B cell (primary cell): ENCODE measurements around the gene RNF227. TPM values are rescaled to one million over a fixed set of nuclear protein-coding genes. Genes with fewer than 3 reads are reported as not detected.

Source experiments
- ATAC-seq: fragments of 200-7000 bp; cut with Tn5 transposase; one replicate; pipeline ENCODE4 v1.10.0; 2021; ENCODE audit warnings: low read depth, mild to moderate bottlenecking, moderate number of reproducible peaks, moderate library complexity
- CTCF ChIA-PET: fragments of 350-600 bp; sonication (Branson Sonifier 250); formaldehyde crosslinking; loops from one replicate; lab custom pipeline; 2021; ENCODE audit warnings: antibody characterized with exemption, inconsistent platforms; lab: Charles Lee
- POLR2A ChIA-PET: fragments of 350-600 bp; sonication (Branson Sonifier 250); formaldehyde crosslinking; loops from one replicate; lab custom pipeline; 2021; ENCODE audit warnings: antibody characterized with exemption; lab: Charles Lee
- DNase-seq: peaks from one replicate; pipeline ENCODE4 v3.0.0; 2013
- H2AFZ ChIP-seq: 2 replicates; pipeline ENCODE4 v1.6.1; 2012; ENCODE audit warnings: mild to moderate bottlenecking, low read depth, low read length; ENCODE audit not compliant: insufficient read depth, poor library complexity, severe bottlenecking
- H3K27ac ChIP-seq, 2 donors: 1 replicate in 1 of 2; 2 replicates in 1 of 2; pipeline ENCODE4 v1.5.1; 2012 to 2013; ENCODE audit warnings: low read length in 2 of 2, mild to moderate bottlenecking in 2 of 2, moderate library complexity in 1 of 2
- H3K27me3 ChIP-seq, 4 experiments: fragments of 200-600 bp in 1 of 4; sonication (generic) in 1 of 4; replicated peaks in 1 of 4; 1 replicate in 2 of 4; 2 replicates in 2 of 4; pipeline versions ENCODE4 v1.6.1 to v1.7.0; 2013 to 2016; ENCODE audit warnings: low read length in 3 of 4, mild to moderate bottlenecking in 2 of 4, mixed read lengths in 1 of 4, moderate library complexity in 1 of 4; ENCODE audit not compliant: insufficient read depth in 4 of 4, control insufficient read depth in 3 of 4; ENCODE audit errors: control extremely low read depth in 1 of 4
- H3K36me3 ChIP-seq, 2 experiments: replicated peaks in 1 of 2; 1 replicate in 1 of 2; 2 replicates in 1 of 2; pipeline versions ENCODE4 v1.6.1 to v1.7.1; 2013; ENCODE audit warnings: low read length in 1 of 2; ENCODE audit not compliant: insufficient read depth in 2 of 2, control insufficient read depth in 1 of 2; ENCODE audit errors: control extremely low read depth in 1 of 2, extremely low read depth in 1 of 2
- H3K4me1 ChIP-seq, 2 donors: fragments of 200-600 bp in 1 of 2; sonication (generic) in 1 of 2; 1 replicate in 1 of 2; 2 replicates in 1 of 2; pipeline versions ENCODE4 v1.5.1 to v1.6.1; 2013 to 2017; ENCODE audit warnings: low read length in 2 of 2; ENCODE audit not compliant: control insufficient read depth in 2 of 2, insufficient read depth in 2 of 2
- H3K4me2 ChIP-seq: replicated peaks from 2 replicates; pipeline ENCODE3; 2012; ENCODE audit warnings: mild to moderate bottlenecking, low read depth, low read length; ENCODE audit not compliant: poor library complexity, severe bottlenecking
- H3K4me3 ChIP-seq, 5 experiments: fragments of 200-600 bp in 1 of 5; sonication (generic) in 1 of 5; 1 replicate in 3 of 5; 2 replicates in 2 of 5; pipeline versions ENCODE4 v1.5.1 to v1.7.0; 2011 to 2016; ENCODE audit warnings: low read length in 4 of 5, mild to moderate bottlenecking in 4 of 5, low read depth in 2 of 5, control low read depth in 1 of 5, moderate library complexity in 1 of 5; ENCODE audit not compliant: insufficient read depth in 1 of 5; ENCODE audit errors: control extremely low read depth in 1 of 5, extremely low read depth in 1 of 5
- H3K79me2 ChIP-seq: fragments of 200-600 bp; sonication (generic); one replicate; pipeline ENCODE4 v1.6.0; 2016; ENCODE audit warnings: low read length; ENCODE audit not compliant: control insufficient read depth, insufficient read depth
- H3K9ac ChIP-seq: fragments of 200-600 bp; sonication (generic); 2 replicates; pipeline ENCODE4 v1.6.1; 2017; ENCODE audit warnings: mild to moderate bottlenecking, low read length, moderate library complexity
- H3K9me3 ChIP-seq, 3 donors: one replicate each; pipeline versions ENCODE4 v1.6.1 to v1.7.1; 2013; ENCODE audit warnings: low read length in 2 of 3; ENCODE audit not compliant: control insufficient read depth in 2 of 3, insufficient read depth in 1 of 3; ENCODE audit errors: control extremely low read depth in 1 of 3
- H4K20me1 ChIP-seq: 2 replicates; pipeline ENCODE4 v1.6.0; 2012; ENCODE audit warnings: mild to moderate bottlenecking, low read length; ENCODE audit not compliant: insufficient read depth, control insufficient read depth, poor library complexity, severe bottlenecking
- H3K27ac Mint-ChIP-seq: one replicate; pipeline ENCODE4 v1.8.0; 2021; ENCODE audit warnings: mixed read lengths
- H3K27me3 Mint-ChIP-seq: one replicate; pipeline ENCODE4 v1.8.0; 2021; ENCODE audit warnings: mixed read lengths
- H3K4me1 Mint-ChIP-seq: one replicate; pipeline ENCODE4 v1.8.0; 2021; ENCODE audit warnings: mixed read lengths
- H3K4me3 Mint-ChIP-seq: one replicate; pipeline ENCODE4 v1.8.0; 2021; ENCODE audit warnings: mixed read lengths
- H3K9me3 Mint-ChIP-seq: one replicate; pipeline ENCODE4 v1.8.0; 2022; ENCODE audit warnings: mixed read lengths; ENCODE audit not compliant: insufficient read depth
- EZH2 ChIP-seq: IDR thresholded peaks from 2 replicates; pipeline ENCODE4 v1.6.1; 2012; ENCODE audit warnings: borderline replicate concordance, low read depth, mild to moderate bottlenecking, moderate library complexity, low read length; ENCODE audit not compliant: insufficient read depth, poor library complexity, severe bottlenecking
- WGBS: methylation state at CpG from one replicate; pipeline ENCODE4 v1.1.5; 2013; ENCODE audit warnings: missing lambda C conversion rate; ENCODE audit not compliant: insufficient coverage; 5-methylcytosine and 5-hydroxymethylcytosine counted together
- intact Hi-C: fragments of 100-400 bp; cut with micrococcal nuclease; formaldehyde crosslinking; loops from one replicate; pipeline ENCODE4 v1.10.0; 2022
- polyA plus RNA-seq: library from polyadenylated mRNA; depleted of rRNA; stranded (reverse); fragments of >200 nt; gene quantifications from 2 replicates; pipeline ENCODE4 v1.2.3, GENCODE V29; 2012
- total RNA-seq, 2 donors: library from RNA; stranded (reverse); fragments of 120-200 nt in 1 of 2; gene quantifications; 1 replicate in 1 of 2; 2 replicates in 1 of 2; pipeline versions ENCODE4 v1.2.3 to v1.2.4, GENCODE V29; 2013 to 2022
- TF ChIP-seq, protein P1 (sequence below): fragments of 200-600 bp; IDR thresholded peaks from one replicate; pipeline ENCODE4 v1.8.0; 2022; ENCODE audit warnings: antibody characterized with exemption, mild to moderate bottlenecking

RNF227 gene
- total and polyA plus RNA-seq, 2 donors (not counting 1 experiment from before 2014, with no cell fraction given), result 3.8 to 11.8 TPM

DNA sequence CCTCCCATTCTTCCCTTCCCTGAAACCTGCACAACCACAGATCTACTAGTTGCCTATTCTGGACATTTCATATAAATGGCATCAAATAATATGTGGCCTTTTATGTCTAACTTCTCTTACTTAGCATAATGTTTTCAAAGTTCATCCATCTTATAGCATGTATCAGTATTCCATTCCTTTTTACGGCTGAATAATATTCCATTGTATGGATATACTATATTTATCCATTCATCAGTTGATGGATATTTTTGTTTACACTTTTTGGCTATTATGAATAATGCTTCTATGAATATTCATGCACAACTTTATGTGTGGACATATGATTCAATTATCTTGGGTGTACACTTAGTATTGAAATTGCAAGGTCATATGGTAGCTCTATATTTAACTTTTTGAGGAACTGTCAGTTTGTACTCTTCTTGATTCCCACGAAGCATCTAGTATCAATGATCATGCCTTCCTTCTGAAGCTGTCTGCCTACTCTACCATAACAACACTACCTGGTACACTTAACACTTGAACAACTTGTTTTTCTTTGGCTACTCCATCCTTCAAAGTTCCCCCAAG, 40.2 kb downstream of the RNF227 start:
- Histone ChIP-seq H3K4me2 (no peak overlapping the region), H3K9me3 (no peaks in the 10 kb centered on the region), H3K36me3 (no peaks in the 10 kb centered on the region), H3K4me3 (no peak overlapping the region), H2AFZ (no peak overlapping the region), H3K27me3 (no peaks in the 10 kb centered on the region), H4K20me1 (no peaks in the 10 kb centered on the region), H3K27ac (no peak overlapping the region), H3K9ac (no peak overlapping the region), H3K4me1 (peaks cover 10 to 19% of the 10 kb centered on the region in 2 donors), H3K79me2 (peaks cover 5% of the 10 kb centered on the region)
- POLR2A ChIA-PET, result no interaction called here
- CTCF ChIA-PET, result interaction anchor here (0.7 to 2.2 kb wide), 7 partner anchors 8 to 114 kb away, joined by 3 to 9 read pairs (median 3); partner anchors contain the start of genes NAA38 and RNF227
- H3K4me1 Mint-ChIP-seq, result peaks cover 6% of the 10 kb centered on the region
- H3K4me3 Mint-ChIP-seq, result no peak overlapping the region
- ATAC-seq, result no peak
- no peak for DNase-seq
- H3K27ac Mint-ChIP-seq, result no peak overlapping the region
- 40% methylated on average over 1 of the region's 2 CpGs for WGBS
- no peaks in the 10 kb centered on the region for H3K9me3 Mint-ChIP-seq
- TF ChIP-seq EZH2, result no peak
- TF ChIP-seq, protein P1, sequence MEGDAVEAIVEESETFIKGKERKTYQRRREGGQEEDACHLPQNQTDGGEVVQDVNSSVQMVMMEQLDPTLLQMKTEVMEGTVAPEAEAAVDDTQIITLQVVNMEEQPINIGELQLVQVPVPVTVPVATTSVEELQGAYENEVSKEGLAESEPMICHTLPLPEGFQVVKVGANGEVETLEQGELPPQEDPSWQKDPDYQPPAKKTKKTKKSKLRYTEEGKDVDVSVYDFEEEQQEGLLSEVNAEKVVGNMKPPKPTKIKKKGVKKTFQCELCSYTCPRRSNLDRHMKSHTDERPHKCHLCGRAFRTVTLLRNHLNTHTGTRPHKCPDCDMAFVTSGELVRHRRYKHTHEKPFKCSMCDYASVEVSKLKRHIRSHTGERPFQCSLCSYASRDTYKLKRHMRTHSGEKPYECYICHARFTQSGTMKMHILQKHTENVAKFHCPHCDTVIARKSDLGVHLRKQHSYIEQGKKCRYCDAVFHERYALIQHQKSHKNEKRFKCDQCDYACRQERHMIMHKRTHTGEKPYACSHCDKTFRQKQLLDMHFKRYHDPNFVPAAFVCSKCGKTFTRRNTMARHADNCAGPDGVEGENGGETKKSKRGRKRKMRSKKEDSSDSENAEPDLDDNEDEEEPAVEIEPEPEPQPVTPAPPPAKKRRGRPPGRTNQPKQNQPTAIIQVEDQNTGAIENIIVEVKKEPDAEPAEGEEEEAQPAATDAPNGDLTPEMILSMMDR, result no peak
- intact Hi-C loops, result no loop called here
- no peaks in the 10 kb centered on the region for H3K27me3 Mint-ChIP-seq

DNA sequence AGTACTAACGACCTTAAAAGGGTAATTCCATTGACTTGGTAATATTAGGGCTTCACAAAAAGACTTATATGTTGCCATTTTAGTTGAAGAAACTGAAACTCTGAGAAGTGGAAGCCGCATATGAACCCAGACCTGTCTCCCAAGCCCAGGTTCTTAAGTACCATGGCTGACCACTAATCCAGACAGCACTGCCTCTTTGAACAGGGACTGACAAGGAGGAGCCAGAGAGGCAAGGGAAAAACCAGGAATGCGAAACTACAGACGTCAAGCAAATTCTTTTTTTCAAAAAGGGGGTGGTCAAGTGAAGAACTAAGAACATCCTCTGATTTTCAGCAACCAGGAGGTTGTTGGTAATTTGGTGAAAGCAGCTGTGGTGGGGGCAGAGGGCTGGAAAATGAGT, 43.0 kb downstream of the RNF227 start:
- intact Hi-C loops, result no loop called here

More for the DNA sequence above, 43.0 kb downstream of the RNF227 start:
- H3K36me3 ChIP-seq, result no peaks in the 10 kb centered on the region
- H3K79me2 ChIP-seq, result no peaks in the 10 kb centered on the region
- Mint-ChIP-seq H3K27ac (no peak overlapping the region), H3K4me1 (peaks cover 6% of the 10 kb centered on the region), H3K4me3 (no peak overlapping the region), H3K27me3 (no peaks in the 10 kb centered on the region), H3K9me3 (no peaks in the 10 kb centered on the region)
- no peak overlapping the region for H2AFZ ChIP-seq
- no peaks in the 10 kb centered on the region for H3K27me3 ChIP-seq
- CTCF ChIA-PET, result interaction anchor here (0.6 kb wide), 1 partner anchor 636 kb away, joined by 3 read pairs; no protein-coding TSS in a partner anchor
- H3K27ac ChIP-seq, result no peak overlapping the region
- 93% methylated on average over 2 of the region's 4 CpGs for WGBS
- no peaks in the 10 kb centered on the region for H4K20me1 ChIP-seq
- peaks cover 0 to 7% of the 10 kb centered on the region in 2 donors for H3K4me1 ChIP-seq
- no peak for ATAC-seq
- no peak for TF ChIP-seq EZH2
- TF ChIP-seq, protein P1, result no peak
- H3K9me3 ChIP-seq, result no peaks in the 10 kb centered on the region
- H3K9ac ChIP-seq, result no peak overlapping the region
- POLR2A ChIA-PET, result no interaction called here
- H3K4me2 ChIP-seq, result no peak overlapping the region
- H3K4me3 ChIP-seq, result no peak overlapping the region
- no peak for DNase-seq
